HCT116 (cell line): Measurements from ENCODE around the gene PIK3C3. TPM values are rescaled to one million over a fixed set of nuclear protein-coding genes. Genes with fewer than 3 reads are reported as not detected.

Experiments
- ATAC-seq: fragments of 200-7000 bp; cut with Tn5 transposase; 2 replicates; pipeline ENCODE4 v1.9.1; 2020; ENCODE audit warnings: mild to moderate bottlenecking, moderate library complexity
- BruUV-seq: library from RNA; stranded (reverse); fragments of 400-500 nt; replicated peaks from 2 replicates; lab custom pipeline; 2021; lab: Mats Ljungman, UMichigan
- CTCF ChIA-PET: fragments of 300-600 bp; sonication (Branson Sonifier 250); formaldehyde crosslinking; loops from one replicate; lab custom pipeline; 2021; ENCODE audit warnings: antibody characterized with exemption; lab: Charles Lee
- POLR2A ChIA-PET: fragments of 300-600, 350-600 bp; sonication (Branson Sonifier 250); formaldehyde crosslinking; loops from one replicate; lab custom pipeline; 2021; ENCODE audit warnings: antibody characterized with exemption; lab: Charles Lee
- RAD21 ChIA-PET, 2 experiments: fragments of 300-600 bp; sonication (Branson Sonifier 250); formaldehyde crosslinking; loops; one replicate each; lab custom pipeline; 2023; ENCODE audit warnings: low total read pairs in 2 of 2; ENCODE audit not compliant: uncharacterized antibody in 2 of 2, unreplicated experiment in 2 of 2, low non-redundant PET in 1 of 2; lab: Charles Lee
- DNase-seq: peaks from one replicate; pipeline ENCODE4 v3.0.0-alpha.2; 2010; ENCODE audit warnings: low read depth, low spot score
- H2AFZ ChIP-seq: fragments of 200-600 bp; shearing (Covaris generic), sonication (generic); 2 replicates; pipeline ENCODE4 v1.6.1; 2017; ENCODE audit warnings: low read depth, mixed run types, mixed read lengths, antibody characterized with exemption, low read length; ENCODE audit not compliant: poor library complexity, severe bottlenecking
- H3K27ac ChIP-seq: 2 replicates; pipeline ENCODE4 v1.5.1; 2012; ENCODE audit warnings: low read depth, low read length
- H3K27me3 ChIP-seq: fragments of 200-600 bp; sonication (generic); 2 replicates; pipeline ENCODE4 v1.6.1; 2016; ENCODE audit warnings: mixed run types, low read length, mixed read lengths; ENCODE audit not compliant: insufficient read depth
- H3K36me3 ChIP-seq, 2 experiments: fragments of 200-500 bp in 1 of 2; fragments of 200-600 bp in 1 of 2; sonication (Bioruptor generic) in 1 of 2; sonication (generic) in 1 of 2; 2 replicates each; pipeline versions ENCODE4 v1.5.1 to v1.6.1; 2014 to 2016; ENCODE audit warnings: low read length in 2 of 2, inconsistent platforms in 1 of 2, mixed read lengths in 1 of 2, mixed run types in 1 of 2; ENCODE audit not compliant: insufficient read depth in 2 of 2, control insufficient read depth in 1 of 2
- H3K4me1 ChIP-seq, 2 experiments: fragments of 200-600 bp in 1 of 2; sonication (generic) in 1 of 2; 2 replicates each; pipeline versions ENCODE4 v1.5.1 to v1.6.1; 2012 to 2017; ENCODE audit warnings: low read length in 2 of 2, inconsistent platforms in 1 of 2, mild to moderate bottlenecking in 1 of 2, mixed read lengths in 1 of 2, mixed run types in 1 of 2, moderate library complexity in 1 of 2; ENCODE audit not compliant: insufficient read depth in 2 of 2, control insufficient read depth in 1 of 2
- H3K4me2 ChIP-seq: fragments of 200-600 bp; sonication (generic); 2 replicates; pipeline ENCODE4 v1.6.1; 2017; ENCODE audit warnings: mixed run types, low read length, mixed read lengths
- H3K4me3 ChIP-seq, 2 experiments: fragments of 200-600 bp in 1 of 2; sonication (generic) in 1 of 2; replicated peaks in 1 of 2; 2 replicates each; pipeline ENCODE4 v1.5.1; 2011 to 2016; ENCODE audit warnings: low read length in 2 of 2, control low read depth in 1 of 2, low read depth in 1 of 2, mild to moderate bottlenecking in 1 of 2, mixed read lengths in 1 of 2, mixed run types in 1 of 2
- H3K79me2 ChIP-seq: fragments of 200-600 bp; sonication (generic); 2 replicates; pipeline ENCODE4 v1.6.1; 2017; ENCODE audit warnings: mild to moderate bottlenecking, mixed run types, low read length, moderate library complexity, mixed read lengths; ENCODE audit not compliant: insufficient read depth
- H3K9ac ChIP-seq: fragments of 200-600 bp; sonication (generic); 2 replicates; pipeline ENCODE4 v1.6.1; 2016; ENCODE audit warnings: low read length, mixed read lengths
- H3K9me2 ChIP-seq: fragments of 200-600 bp; sonication (generic), shearing (Covaris generic); 2 replicates; pipeline ENCODE4 v1.6.1; 2017; ENCODE audit warnings: mixed run types, mild to moderate bottlenecking, moderate library complexity; ENCODE audit not compliant: insufficient read depth
- H3K9me3 ChIP-seq, 2 experiments: fragments of 200-500 bp in 1 of 2; fragments of 200-600 bp in 1 of 2; sonication (Bioruptor generic) in 1 of 2; sonication (generic) in 1 of 2; 2 replicates each; pipeline ENCODE4 v1.6.1; 2014 to 2017; ENCODE audit warnings: low read length in 2 of 2, mixed read lengths in 2 of 2, inconsistent platforms in 1 of 2, low read depth in 1 of 2, mild to moderate bottlenecking in 1 of 2, mixed run types in 1 of 2, moderate library complexity in 1 of 2; ENCODE audit not compliant: control insufficient read depth in 1 of 2, insufficient read depth in 1 of 2
- H4K20me1 ChIP-seq: fragments of 200-600 bp; sonication (generic), shearing (Covaris generic); 2 replicates; pipeline ENCODE4 v1.6.1; 2017; ENCODE audit warnings: mixed run types, mild to moderate bottlenecking, moderate library complexity; ENCODE audit not compliant: insufficient read depth
- CTCF ChIP-seq, 3 experiments: fragments of 200-600 bp in 1 of 3; sonication (generic) in 1 of 3; IDR thresholded peaks in 2 of 3; conservative IDR thresholded peaks in 1 of 3; 2 replicates each; pipeline ENCODE4 v1.5.1; 2012 to 2017; ENCODE audit warnings: low read depth in 2 of 3, low read length in 2 of 3, antibody characterized with exemption in 1 of 3, borderline replicate concordance in 1 of 3, control low read depth in 1 of 3, mild to moderate bottlenecking in 1 of 3, mixed read lengths in 1 of 3, mixed run types in 1 of 3, moderate library complexity in 1 of 3; ENCODE audit not compliant: insufficient read depth in 1 of 3
- SIN3A ChIP-seq: IDR thresholded peaks from 2 replicates; pipeline ENCODE4 v1.6.1; 2012; ENCODE audit warnings: low read depth
- YY1 ChIP-seq: IDR thresholded peaks from 2 replicates; pipeline ENCODE4 v1.6.1; 2011; ENCODE audit warnings: low read length, low read depth, moderate library complexity, mild to moderate bottlenecking; ENCODE audit not compliant: insufficient replicate concordance; ENCODE audit errors: extremely low read depth
- ZNF274 ChIP-seq: fragments of 200-500 bp; sonication (Bioruptor generic); IDR thresholded peaks from 2 replicates; pipeline ENCODE4 v1.6.1; 2014; ENCODE audit warnings: mild to moderate bottlenecking, low read depth, low read length, inconsistent platforms
- intact Hi-C: fragments of 100-400 bp; cut with micrococcal nuclease; formaldehyde crosslinking; loops from 2 replicates; pipeline ENCODE4 v1.10.0; 2022
- total RNA-seq: library from RNA; stranded (reverse); gene quantifications from one replicate; pipeline ENCODE4 v1.2.1, GENCODE V29; 2021; ENCODE audit not compliant: unreplicated experiment

PIK3C3 gene
- total RNA-seq, 1 experiment from 2014 or later = 40.4 TPM

DNA sequence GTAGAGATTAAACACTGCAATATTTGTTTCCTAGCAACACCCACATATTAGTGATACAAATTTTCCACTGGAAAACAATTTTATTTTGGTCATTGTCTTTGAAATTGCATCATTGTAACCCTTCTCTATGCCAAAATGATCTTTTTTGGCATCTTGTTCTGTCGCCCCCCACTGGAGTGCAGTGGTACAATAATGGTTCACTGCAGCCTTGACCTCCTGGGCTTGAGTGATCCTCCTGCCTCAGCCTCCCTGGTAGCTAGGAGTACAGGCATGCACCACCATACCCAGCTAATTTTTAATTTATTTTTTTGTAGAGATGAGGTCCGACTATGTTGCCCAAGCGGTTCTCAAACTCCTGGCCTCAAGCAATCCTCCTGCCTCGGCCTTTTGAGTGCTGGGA lies 117.4 kb downstream of the PIK3C3 start:
- H2AFZ ChIP-seq = no peak overlapping the region
- peak in 2 of 3 experiments; percentile 36 to 42; a peak in 3 of 6 replicates for TF ChIP-seq CTCF (IDR thresholded peaks at IDR 0.05 in 2 of 3, conservative IDR thresholded peaks at IDR 0.05 in 1 of 3; ENCODE audit: borderline replicate concordance in 1 of 3, insufficient read depth in 1 of 3, low read depth in 2 of 3, low read length in 2 of 3)
- no peak for TF ChIP-seq ZNF274
- no peaks in the 10 kb centered on the region for H3K79me2 ChIP-seq
- no peaks in the 10 kb centered on the region for H3K9me2 ChIP-seq
- H3K27ac ChIP-seq = no peak overlapping the region
- H3K4me2 ChIP-seq = no peak overlapping the region
- H3K27me3 ChIP-seq = no peaks in the 10 kb centered on the region
- DNase-seq = no peak
- ChIA-PET RAD21 (no interaction called here), CTCF (no interaction called here), POLR2A (interaction anchor here (0.6 kb wide), 1 partner anchor 118 kb away, joined by 3 read pairs; no protein-coding TSS in a partner anchor)
- H3K4me1 ChIP-seq = no peaks in the 10 kb centered on the region
- no peaks in the 10 kb centered on the region for H3K9me3 ChIP-seq
- no TSS peak for BruUV-seq
- intact Hi-C loops = no loop called here
- H3K36me3 ChIP-seq = 0 out of 4 replicates have a peak, but pooled peaks cover 0 to 3% of the 10 kb centered on the region in 2 experiments
- H4K20me1 ChIP-seq = no peaks in the 10 kb centered on the region; the same call in 1 of the 2 replicates
- no peak for ATAC-seq
- H3K4me3 ChIP-seq = no peak overlapping the region
- H3K9ac ChIP-seq = no peak overlapping the region

- Histone ChIP-seq H3K9me2 (no peaks in the 10 kb centered on the region), H3K9me3 (no peaks in the 10 kb centered on the region), H2AFZ (no peak overlapping the region), H3K27me3 (no peaks in the 10 kb centered on the region), H3K79me2 (no peaks in the 10 kb centered on the region), H3K4me3 (no peak overlapping the region), H4K20me1 (no peaks in the 10 kb centered on the region; the same call in 1 of the 2 replicates), H3K27ac (no peak overlapping the region), H3K9ac (no peak overlapping the region), H3K4me2 (no peak overlapping the region), H3K4me1 (no peaks in the 10 kb centered on the region), H3K36me3 (0 out of 4 replicates have a peak, but pooled peaks cover 0 to 4% of the 10 kb centered on the region in 2 experiments)
- RAD21 ChIA-PET = no interaction called here
- intact Hi-C loops = no loop called here
- TF ChIP-seq SIN3A = no peak
- TF ChIP-seq YY1 = no peak
- no peak for DNase-seq
- BruUV-seq = no TSS peak
- no peak for ATAC-seq
- CTCF ChIA-PET = interaction anchor here (0.7 kb wide), 1 partner anchor 23 kb away, joined by 3 read pairs; no protein-coding TSS in a partner anchor
- POLR2A ChIA-PET = no interaction called here
These were observed 119.7 kb downstream of the PIK3C3 start for GRCh38 chr18:42074704-42075103.
